Natural killer cell (primary cell): ENCODE data around the gene SNX30. TPM values are rescaled to one million over a fixed set of nuclear protein-coding genes. Genes with fewer than 3 reads are reported as not detected.
A peak's percentile ranks its signal among the peaks of the same experiment; 100 is the strongest.

Experiments
- ATAC-seq, 3 donors: fragments of 150-1000 bp in 2 of 3; fragments of 200-7000 bp in 1 of 3; cut with Tn5 transposase; 1 replicate in 1 of 3; 2 replicates in 2 of 3; pipeline ENCODE4 v1.10.0; 2021; ENCODE audit warnings: mild to moderate bottlenecking in 2 of 3, moderate library complexity in 2 of 3
- DNase-seq, 2 donors: peaks; one replicate each; pipeline versions ENCODE4 v3.0.0 to v3.0.0-alpha.2; 2013 to 2021; ENCODE audit warnings: mixed read lengths in 1 of 2
- H3K27ac ChIP-seq: one replicate; pipeline ENCODE4 v1.5.1; 2013; ENCODE audit warnings: mild to moderate bottlenecking, low read length
- H3K27me3 ChIP-seq: one replicate; pipeline ENCODE4 v1.6.1; 2013; ENCODE audit warnings: low read length; ENCODE audit not compliant: control insufficient read depth, insufficient read depth
- H3K36me3 ChIP-seq: one replicate; pipeline ENCODE4 v1.6.1; 2013; ENCODE audit warnings: low read length; ENCODE audit not compliant: control insufficient read depth, insufficient read depth
- H3K4me1 ChIP-seq: one replicate; pipeline ENCODE4 v1.6.1; 2013; ENCODE audit warnings: low read length; ENCODE audit not compliant: control insufficient read depth, insufficient read depth
- H3K4me3 ChIP-seq: one replicate; pipeline ENCODE4 v1.5.1; 2013; ENCODE audit warnings: low read length
- H3K9me3 ChIP-seq: one replicate; pipeline ENCODE4 v1.6.1; 2013; ENCODE audit warnings: low read length; ENCODE audit not compliant: control insufficient read depth, insufficient read depth
- H3K27ac Mint-ChIP-seq, 2 donors: one replicate each; pipeline ENCODE4 v1.8.0; 2022; ENCODE audit warnings: mild to moderate bottlenecking in 2 of 2, mixed read lengths in 2 of 2, moderate library complexity in 1 of 2
- H3K27me3 Mint-ChIP-seq, 2 donors: one replicate each; pipeline ENCODE4 v1.8.0; 2022; ENCODE audit warnings: low read depth in 2 of 2, mixed read lengths in 2 of 2
- H3K36me3 Mint-ChIP-seq: one replicate; pipeline ENCODE4 v1.8.0; 2022; ENCODE audit warnings: mixed read lengths
- H3K4me1 Mint-ChIP-seq, 2 donors: one replicate each; pipeline ENCODE4 v1.8.0; 2022; ENCODE audit warnings: mixed read lengths in 2 of 2
- H3K4me3 Mint-ChIP-seq: one replicate; pipeline ENCODE4 v1.8.0; 2022; ENCODE audit warnings: mild to moderate bottlenecking, moderate library complexity, mixed read lengths
- H3K9me3 Mint-ChIP-seq, 2 donors: one replicate each; pipeline ENCODE4 v1.8.0; 2022; ENCODE audit warnings: mixed read lengths in 2 of 2
- WGBS: methylation state at CpG from one replicate; pipeline ENCODE4 v1.1.7; 2013; ENCODE audit warnings: missing lambda C conversion rate; ENCODE audit not compliant: insufficient coverage; 5-methylcytosine and 5-hydroxymethylcytosine counted together
- intact Hi-C: fragments of 100-400 bp; cut with micrococcal nuclease; formaldehyde crosslinking; loops from one replicate; pipeline ENCODE4 v1.14.2; 2022
- total RNA-seq, 4 donors: library from RNA; stranded (reverse); fragments of 120-200 nt in 1 of 4; gene quantifications; one replicate each; pipeline versions ENCODE4 v1.2.3 to v1.2.4, GENCODE V29; 2013 to 2022
- TF ChIP-seq, protein P1 (sequence below): fragments of 200-600 bp; IDR thresholded peaks from one replicate; pipeline ENCODE4 v1.8.0; 2022; ENCODE audit warnings: antibody characterized with exemption

Gene SNX30
- total RNA-seq, 3 donors from 2014 or later (not counting 1 experiment from before 2014, with no cell fraction given), result 8.5 to 10.5 (median 9.3) TPM

DNA sequence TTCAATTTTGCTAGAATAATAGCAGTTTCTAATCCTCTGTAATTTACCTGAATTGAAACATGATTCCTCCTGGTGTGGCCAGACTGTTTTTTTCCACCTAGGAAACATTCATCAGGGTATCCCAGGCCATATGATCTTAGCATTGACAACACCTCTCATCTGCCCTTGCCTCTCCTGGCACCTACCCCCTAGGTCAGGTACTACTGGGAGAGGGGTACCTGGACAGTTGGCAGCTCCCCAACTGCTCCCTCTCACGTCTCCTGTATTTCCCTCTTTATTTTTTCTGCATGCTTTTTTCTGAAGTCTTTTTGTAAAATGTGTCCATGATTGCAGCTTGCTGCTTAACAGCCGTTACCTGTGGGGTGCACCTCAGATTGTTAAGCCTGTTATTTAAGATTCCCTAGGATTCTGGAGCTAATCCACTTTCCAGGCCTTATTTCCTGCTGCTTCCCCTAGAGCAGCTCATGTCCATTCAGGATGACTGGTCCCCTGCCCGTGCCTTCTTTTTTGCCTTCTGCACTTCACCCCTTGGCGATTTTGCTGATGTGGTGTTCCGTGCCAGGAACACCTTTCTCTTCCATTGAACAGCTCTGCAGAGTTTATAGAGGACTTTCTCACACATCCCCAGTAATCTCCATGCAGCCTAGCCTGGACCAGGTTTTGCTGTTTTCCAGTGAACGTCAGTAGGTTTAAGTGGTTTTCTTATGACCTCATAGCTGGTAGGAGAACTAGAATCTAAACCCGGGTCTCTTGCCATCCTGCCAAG is 33.6 kb downstream of the SNX30 start:
- 76% methylated on average over 7 of the region's 7 CpGs for WGBS
- Mint-ChIP-seq H3K9me3 (no peaks in the 10 kb centered on the region), H3K27ac (no peak overlapping the region), H3K4me1 (peaks cover 37 to 41% of the 10 kb centered on the region in 2 donors), H3K27me3 (no peaks in the 10 kb centered on the region), H3K4me3 (no peak overlapping the region), H3K36me3 (no peaks in the 10 kb centered on the region)
- TF ChIP-seq, protein P1, sequence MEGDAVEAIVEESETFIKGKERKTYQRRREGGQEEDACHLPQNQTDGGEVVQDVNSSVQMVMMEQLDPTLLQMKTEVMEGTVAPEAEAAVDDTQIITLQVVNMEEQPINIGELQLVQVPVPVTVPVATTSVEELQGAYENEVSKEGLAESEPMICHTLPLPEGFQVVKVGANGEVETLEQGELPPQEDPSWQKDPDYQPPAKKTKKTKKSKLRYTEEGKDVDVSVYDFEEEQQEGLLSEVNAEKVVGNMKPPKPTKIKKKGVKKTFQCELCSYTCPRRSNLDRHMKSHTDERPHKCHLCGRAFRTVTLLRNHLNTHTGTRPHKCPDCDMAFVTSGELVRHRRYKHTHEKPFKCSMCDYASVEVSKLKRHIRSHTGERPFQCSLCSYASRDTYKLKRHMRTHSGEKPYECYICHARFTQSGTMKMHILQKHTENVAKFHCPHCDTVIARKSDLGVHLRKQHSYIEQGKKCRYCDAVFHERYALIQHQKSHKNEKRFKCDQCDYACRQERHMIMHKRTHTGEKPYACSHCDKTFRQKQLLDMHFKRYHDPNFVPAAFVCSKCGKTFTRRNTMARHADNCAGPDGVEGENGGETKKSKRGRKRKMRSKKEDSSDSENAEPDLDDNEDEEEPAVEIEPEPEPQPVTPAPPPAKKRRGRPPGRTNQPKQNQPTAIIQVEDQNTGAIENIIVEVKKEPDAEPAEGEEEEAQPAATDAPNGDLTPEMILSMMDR, result no peak
- H3K4me3 ChIP-seq, result no peak overlapping the region
- DNase-seq, result no peak
- intact Hi-C loops, result no loop called here
- H3K9me3 ChIP-seq, result no peaks in the 10 kb centered on the region
- no peak overlapping the region for H3K27ac ChIP-seq
- H3K36me3 ChIP-seq, result no peaks in the 10 kb centered on the region
- ATAC-seq, result no peak
- H3K4me1 ChIP-seq, result peaks cover 11% of the 10 kb centered on the region
- H3K27me3 ChIP-seq, result no peaks in the 10 kb centered on the region

DNA sequence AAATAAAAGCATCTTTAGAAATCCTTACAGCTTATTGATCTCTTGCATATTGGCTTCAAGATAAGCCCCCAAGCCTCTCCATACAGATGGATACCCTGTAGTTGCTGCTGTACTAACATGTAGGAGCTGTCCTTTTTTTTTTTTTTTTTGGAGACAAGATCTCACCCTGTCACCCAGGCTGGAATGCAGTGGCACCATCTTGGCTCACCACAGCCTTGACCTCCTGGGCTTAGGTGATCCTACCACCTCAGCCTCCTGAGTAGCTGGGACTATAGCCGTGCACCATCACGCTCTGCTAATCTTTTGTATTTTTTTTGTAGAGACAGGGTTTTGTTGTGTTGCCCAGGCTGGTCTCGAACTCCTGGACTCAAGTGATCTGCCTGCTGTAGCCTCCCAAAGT is 35.4 kb downstream of the SNX30 start:
- Mint-ChIP-seq H3K27me3 (no peaks in the 10 kb centered on the region), H3K36me3 (no peaks in the 10 kb centered on the region), H3K9me3 (no peaks in the 10 kb centered on the region), H3K4me3 (no peak overlapping the region), H3K27ac (no peak overlapping the region), H3K4me1 (peaks cover 23 to 34% of the 10 kb centered on the region in 2 donors)
- WGBS, result 93% methylated on average over 3 of the region's 3 CpGs
- Histone ChIP-seq H3K4me1 (peaks cover 11% of the 10 kb centered on the region), H3K4me3 (no peak overlapping the region), H3K36me3 (no peaks in the 10 kb centered on the region), H3K27me3 (no peaks in the 10 kb centered on the region), H3K27ac (no peak overlapping the region), H3K9me3 (no peaks in the 10 kb centered on the region)
- ATAC-seq (no peak), DNase-seq (no peak)
- TF ChIP-seq, protein P1, result no peak
- intact Hi-C loops, result no loop called here

DNA sequence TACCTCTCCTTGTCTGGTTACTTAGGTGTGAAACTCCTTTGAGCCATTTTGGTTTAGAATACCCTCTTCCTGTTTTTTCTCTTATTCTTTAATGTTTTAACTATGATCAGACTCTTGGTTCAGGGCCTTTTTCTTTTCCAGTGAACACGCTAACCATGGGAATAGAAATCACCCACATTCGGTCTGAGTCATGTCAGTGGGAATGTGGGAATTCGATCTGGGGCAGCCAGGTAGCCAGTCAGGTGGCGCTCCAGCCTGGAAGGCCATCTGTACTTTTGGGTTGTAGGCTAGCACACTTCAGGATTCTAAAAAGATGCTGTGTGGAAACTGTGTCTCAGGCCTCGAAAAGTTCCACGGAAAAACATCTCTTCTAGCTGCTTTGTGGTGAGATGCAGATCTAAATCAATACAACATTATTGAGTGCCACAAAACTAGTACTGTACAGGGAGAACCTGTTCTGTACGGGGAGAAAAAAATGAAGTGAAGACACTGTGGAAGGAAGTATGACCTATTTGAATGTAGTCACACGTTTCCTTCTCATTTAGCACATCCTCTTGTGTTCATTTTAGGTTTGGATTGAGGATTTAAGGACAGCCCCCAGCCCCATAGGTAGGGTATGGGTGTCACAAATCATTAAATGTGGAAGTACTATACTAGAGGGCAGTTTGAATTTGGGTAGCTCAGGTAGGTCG is 36.4 kb downstream of the SNX30 start:
- Histone ChIP-seq H3K4me3 (no peak overlapping the region), H3K27me3 (no peaks in the 10 kb centered on the region), H3K9me3 (no peaks in the 10 kb centered on the region), H3K27ac (no peak overlapping the region), H3K4me1 (peaks cover 11% of the 10 kb centered on the region), H3K36me3 (no peaks in the 10 kb centered on the region)
- DNase-seq (no peak), ATAC-seq (no peak)
- H3K27me3 Mint-ChIP-seq, result no peaks in the 10 kb centered on the region
- no peak overlapping the region for H3K4me3 Mint-ChIP-seq
- TF ChIP-seq, protein P1, result no peak
- peak overlapping the region in 1 of 2 donors; percentile 23 for H3K27ac Mint-ChIP-seq
- WGBS, result 57% methylated on average over 9 of the region's 9 CpGs
- H3K4me1 Mint-ChIP-seq, result peaks cover 21 to 32% of the 10 kb centered on the region in 2 donors
- H3K9me3 Mint-ChIP-seq, result no peaks in the 10 kb centered on the region
- intact Hi-C loops, result no loop called here
- H3K36me3 Mint-ChIP-seq, result no peaks in the 10 kb centered on the region
